Panc1 (cell line): ENCODE data around the gene DDX28. TPM values are rescaled to one million over a fixed set of nuclear protein-coding genes. Genes with fewer than 3 reads are reported as not detected.

ENCODE experiments used
- ATAC-seq: fragments of 200-7000 bp; cut with Tn5 transposase; 2 replicates; pipeline ENCODE4 v1.9.1; 2020; ENCODE audit warnings: mild to moderate bottlenecking, moderate library complexity
- BruUV-seq: library from RNA; stranded (reverse); fragments of 400-500 nt; replicated peaks from 2 replicates; lab custom pipeline; 2021; lab: Mats Ljungman, UMichigan
- CTCF ChIA-PET: fragments of 300-600 bp; sonication (Branson Sonifier 250); formaldehyde crosslinking; loops from one replicate; lab custom pipeline; 2022; ENCODE audit warnings: antibody characterized with exemption; lab: Charles Lee
- POLR2A ChIA-PET: fragments of 300-600 bp; sonication (Branson Sonifier 250); formaldehyde crosslinking; loops from one replicate; lab custom pipeline; 2022; ENCODE audit warnings: antibody characterized with exemption; lab: Charles Lee
- DNase-seq: peaks from one replicate; pipeline ENCODE4 v3.0.0-alpha.2; 2010; ENCODE audit warnings: low read depth, low spot score
- H3K27ac ChIP-seq: 2 replicates; pipeline ENCODE4 v1.5.1; 2011; ENCODE audit warnings: mild to moderate bottlenecking, low read length, inconsistent platforms
- H3K27me3 ChIP-seq: fragments of 200-500 bp; sonication (Bioruptor generic); 2 replicates; pipeline ENCODE4 v1.6.0; 2014; ENCODE audit warnings: low read length, inconsistent platforms; ENCODE audit not compliant: control insufficient read depth, insufficient read depth
- H3K36me3 ChIP-seq: fragments of 200-500 bp; sonication (Bioruptor generic); 2 replicates; pipeline ENCODE4 v1.5.1; 2014; ENCODE audit warnings: inconsistent platforms, mild to moderate bottlenecking, low read length, moderate library complexity; ENCODE audit not compliant: control insufficient read depth, insufficient read depth
- H3K4me1 ChIP-seq: 2 replicates; pipeline ENCODE4 v1.5.1; 2011; ENCODE audit warnings: inconsistent platforms, mild to moderate bottlenecking, low read length, moderate library complexity; ENCODE audit not compliant: control insufficient read depth, insufficient read depth
- H3K4me3 ChIP-seq, 2 experiments: 2 replicates each; pipeline ENCODE4 v1.5.1; 2011 to 2012; ENCODE audit warnings: low read depth in 2 of 2, low read length in 2 of 2, mild to moderate bottlenecking in 2 of 2, inconsistent platforms in 1 of 2, moderate library complexity in 1 of 2
- H3K9me3 ChIP-seq: fragments of 200-500 bp; sonication (Bioruptor generic); 2 replicates; pipeline ENCODE4 v1.5.1; 2014; ENCODE audit warnings: low read depth, mild to moderate bottlenecking, inconsistent platforms, low read length, moderate library complexity; ENCODE audit not compliant: control insufficient read depth, insufficient read depth
- CTCF ChIP-seq: fragments of 450-650 bp; IDR thresholded peaks from 2 replicates; pipeline ENCODE4 v1.5.1; 2017; ENCODE audit warnings: mild to moderate bottlenecking
- POLR2AphosphoS5 ChIP-seq: IDR thresholded peaks from 2 replicates; pipeline ENCODE4 v1.6.1; 2012; ENCODE audit warnings: mild to moderate bottlenecking, low read depth, low read length, moderate library complexity
- REST ChIP-seq, 2 experiments: IDR thresholded peaks; 2 replicates each; pipeline ENCODE4 v1.6.1; 2011 to 2012; ENCODE audit warnings: low read depth in 2 of 2, control low read depth in 1 of 2, low read length in 1 of 2, mild to moderate bottlenecking in 1 of 2, moderate library complexity in 1 of 2; ENCODE audit not compliant: insufficient read depth in 1 of 2
- SIN3A ChIP-seq: IDR thresholded peaks from 2 replicates; pipeline ENCODE4 v1.6.1; 2012; ENCODE audit warnings: low read depth, mild to moderate bottlenecking, low read length, moderate library complexity, borderline replicate concordance; ENCODE audit not compliant: insufficient read depth
- TCF7L2 ChIP-seq: IDR thresholded peaks from 2 replicates; pipeline ENCODE4 v1.6.1; 2011; ENCODE audit warnings: mild to moderate bottlenecking, low read depth, low read length, inconsistent platforms
- in situ Hi-C: cut with HindIII; loops from 2 replicates; pipeline ENCODE4 v1.10.0; 2016; ENCODE audit warnings: low sequenced_read_pairs, low pct_unique_long_range_greater_than_20kb
- intact Hi-C: fragments of 100-400 bp; cut with micrococcal nuclease; formaldehyde crosslinking; loops from one replicate; pipeline ENCODE4 v1.10.0; 2022; ENCODE audit not compliant: unreplicated experiment
- total RNA-seq: library from RNA; stranded (reverse); gene quantifications from one replicate; pipeline ENCODE4 v1.2.1, GENCODE V29; 2021; ENCODE audit not compliant: unreplicated experiment

DDX28 gene
- total RNA-seq, 1 experiment from 2014 or later = 8.4 TPM

GRCh38 chr16:67988675-67989074 is 34.4 kb downstream of the DDX28 start:
- ATAC-seq = no peak
- Histone ChIP-seq H3K9me3 (no peaks in the 10 kb centered on the region), H3K4me1 (peaks cover 4% of the 10 kb centered on the region), H3K27ac (no peak overlapping the region), H3K27me3 (no peaks in the 10 kb centered on the region), H3K4me3 (no peak overlapping the region), H3K36me3 (no peaks in the 10 kb centered on the region)
- intact Hi-C loops (no loop called here), in situ Hi-C loops (no loop called here)
- no TSS peak for BruUV-seq
- CTCF ChIA-PET = interaction anchor here (0.7 kb wide), 1 partner anchor 151 kb away, joined by 4 read pairs; no protein-coding TSS in a partner anchor
- POLR2A ChIA-PET = interaction anchor here (0.6 kb wide), 1 partner anchor 53 kb away, joined by 3 read pairs; no protein-coding TSS in a partner anchor
- DNase-seq = no peak
- no peak for TF ChIP-seq REST (IDR thresholded peaks at IDR 0.05; ENCODE audit: insufficient read depth in 1 of 2, low read depth in 2 of 2, low read length in 1 of 2)
- no peak for TF ChIP-seq POLR2AphosphoS5
- no peak for TF ChIP-seq CTCF
- no peak for TF ChIP-seq TCF7L2
- no peak for TF ChIP-seq SIN3A

- ATAC-seq (no peak), DNase-seq (no peak)
- TF ChIP-seq POLR2AphosphoS5 (no peak), CTCF (no peak), SIN3A (no peak), TCF7L2 (no peak)
- H3K36me3 ChIP-seq = no peaks in the 10 kb centered on the region
- H3K4me3 ChIP-seq = no peak overlapping the region
- no peaks in the 10 kb centered on the region for H3K27me3 ChIP-seq
- no peak overlapping the region for H3K27ac ChIP-seq
- ChIA-PET CTCF (no interaction called here), POLR2A (interaction anchor here (0.6 kb wide), 1 partner anchor 231 kb away, joined by 9 read pairs; no protein-coding TSS in a partner anchor)
- no peaks in the 10 kb centered on the region; the same call in 1 of the 2 replicates for H3K4me1 ChIP-seq
- H3K9me3 ChIP-seq = no peaks in the 10 kb centered on the region
- intact Hi-C loops (no loop called here), in situ Hi-C loops (no loop called here)
- BruUV-seq = no TSS peak
Measured at GRCh38 chr16:67987460-67988160, 35.4 kb downstream of the DDX28 start.
